SJCRH30 (cell line): ENCODE data around the gene FXYD3. TPM values are rescaled to one million over a fixed set of nuclear protein-coding genes. Genes with fewer than 3 reads are reported as not detected.

ENCODE experiments used
- DNase-seq, 2 experiments: peaks; one replicate each; pipeline ENCODE4 v3.0.0-alpha.2; 2015 to 2020
- H3K27ac ChIP-seq: fragments of 250-450 bp; sonication (Bioruptor Pico); 2 replicates; pipeline ENCODE4 v1.5.1; 2020; ENCODE audit warnings: mild to moderate bottlenecking, moderate library complexity
- H3K27me3 ChIP-seq: fragments of 250-450 bp; sonication (Bioruptor Pico); 2 replicates; pipeline ENCODE4 v1.5.1; 2020; ENCODE audit warnings: mild to moderate bottlenecking, moderate library complexity
- H3K36me3 ChIP-seq: fragments of 250-450 bp; sonication (Bioruptor Pico); 2 replicates; pipeline ENCODE4 v1.5.1; 2020; ENCODE audit warnings: mild to moderate bottlenecking, moderate library complexity
- H3K4me1 ChIP-seq: fragments of 250-450 bp; sonication (Bioruptor Pico); 2 replicates; pipeline ENCODE4 v1.5.1; 2020; ENCODE audit warnings: mild to moderate bottlenecking, moderate library complexity
- H3K4me3 ChIP-seq: fragments of 250-450 bp; sonication (Bioruptor Pico); 2 replicates; pipeline ENCODE4 v1.5.1; 2020; ENCODE audit warnings: mild to moderate bottlenecking, moderate library complexity
- H3K9me3 ChIP-seq: fragments of 250-450 bp; sonication (Bioruptor Pico); replicated peaks from 2 replicates; pipeline ENCODE4 v1.5.1; 2020; ENCODE audit warnings: mild to moderate bottlenecking, moderate library complexity
- total RNA-seq: library from RNA; depleted of rRNA; stranded (reverse); fragments of >200 nt; shearing (Covaris generic); gene quantifications from 2 replicates; pipeline ENCODE4 v1.2.3, GENCODE V29; 2014

Gene FXYD3
- total RNA-seq, 1 experiment from 2014 or later = not detected

GRCh38 chr19:35079826-35080225, 35.8 kb upstream of the FXYD3 start:
- Histone ChIP-seq H3K9me3 (no peaks in the 10 kb centered on the region), H3K27me3 (no peaks in the 10 kb centered on the region; the same call in none of the 2 replicates), H3K36me3 (no peaks in the 10 kb centered on the region), H3K4me3 (no peak overlapping the region), H3K4me1 (no peaks in the 10 kb centered on the region), H3K27ac (no peak overlapping the region)
- DNase-seq = no peak

- no peaks in the 10 kb centered on the region; the same call in 1 of the 2 replicates for H3K27me3 ChIP-seq
- no peak overlapping the region for H3K4me3 ChIP-seq
- DNase-seq = no peak
- H3K4me1 ChIP-seq = no peaks in the 10 kb centered on the region
- no peaks in the 10 kb centered on the region for H3K9me3 ChIP-seq
- no peak overlapping the region for H3K27ac ChIP-seq
- no peaks in the 10 kb centered on the region for H3K36me3 ChIP-seq
Measured at GRCh38 chr19:35080613-35081170, 34.9 kb upstream of the FXYD3 start.

GRCh38 chr19:35081201-35081600, 34.4 kb upstream of the FXYD3 start:
- Histone ChIP-seq H3K27me3 (no peaks in the 10 kb centered on the region; the same call in 1 of the 2 replicates), H3K36me3 (no peaks in the 10 kb centered on the region), H3K9me3 (no peaks in the 10 kb centered on the region), H3K27ac (no peak overlapping the region), H3K4me1 (no peaks in the 10 kb centered on the region), H3K4me3 (no peak overlapping the region)
- no peak for DNase-seq

- DNase-seq = no peak
- no peak overlapping the region for H3K27ac ChIP-seq
- no peak overlapping the region for H3K4me3 ChIP-seq
- no peaks in the 10 kb centered on the region for H3K27me3 ChIP-seq
- H3K4me1 ChIP-seq = peaks cover 7% of the 10 kb centered on the region; the same call in 1 of the 2 replicates
- no peaks in the 10 kb centered on the region for H3K9me3 ChIP-seq
- no peaks in the 10 kb centered on the region for H3K36me3 ChIP-seq
Measured at GRCh38 chr19:35083691-35084508, 31.7 kb upstream of the FXYD3 start.

GRCh38 chr19:35084509-35084762, 31.2 kb upstream of the FXYD3 start:
- H3K4me3 ChIP-seq = no peak overlapping the region
- H3K36me3 ChIP-seq = no peaks in the 10 kb centered on the region
- no peak overlapping the region for H3K27ac ChIP-seq
- peaks cover 9% of the 10 kb centered on the region; the same call in 1 of the 2 replicates for H3K4me1 ChIP-seq
- no peaks in the 10 kb centered on the region for H3K9me3 ChIP-seq
- no peaks in the 10 kb centered on the region for H3K27me3 ChIP-seq
- no peak for DNase-seq

- H3K4me1 ChIP-seq = peaks cover 9% of the 10 kb centered on the region; the same call in 1 of the 2 replicates
- H3K27me3 ChIP-seq = no peaks in the 10 kb centered on the region
- no peaks in the 10 kb centered on the region for H3K9me3 ChIP-seq
- no peak overlapping the region for H3K27ac ChIP-seq
- no peak overlapping the region for H3K4me3 ChIP-seq
- no peak for DNase-seq
- H3K36me3 ChIP-seq = no peaks in the 10 kb centered on the region
Measured at GRCh38 chr19:35085947-35086346, 29.7 kb upstream of the FXYD3 start.

GRCh38 chr19:35086455-35086854, 29.2 kb upstream of the FXYD3 start:
- no peak for DNase-seq

GRCh38 chr19:35087393-35087792, 28.2 kb upstream of the FXYD3 start:
- H3K27me3 ChIP-seq = no peaks in the 10 kb centered on the region
- no peak overlapping the region for H3K27ac ChIP-seq
- H3K4me1 ChIP-seq = peaks cover 9% of the 10 kb centered on the region; the same call in 1 of the 2 replicates
- no peak for DNase-seq
- H3K4me3 ChIP-seq = no peak overlapping the region
- H3K9me3 ChIP-seq = no peaks in the 10 kb centered on the region
- no peaks in the 10 kb centered on the region for H3K36me3 ChIP-seq

More at GRCh38 chr19:35086455-35086854, 29.2 kb upstream of the FXYD3 start:
- no peak overlapping the region for H3K27ac ChIP-seq
- H3K9me3 ChIP-seq = no peaks in the 10 kb centered on the region
- no peaks in the 10 kb centered on the region for H3K36me3 ChIP-seq
- peaks cover 9% of the 10 kb centered on the region; the same call in 1 of the 2 replicates for H3K4me1 ChIP-seq
- no peaks in the 10 kb centered on the region for H3K27me3 ChIP-seq
- no peak overlapping the region for H3K4me3 ChIP-seq

GRCh38 chr19:35088131-35088913, 27.3 kb upstream of the FXYD3 start:
- Histone ChIP-seq H3K9me3 (no peaks in the 10 kb centered on the region), H3K27ac (peak overlapping the region; percentile 7; the same call in 1 of the 2 replicates), H3K4me1 (peaks cover 9% of the 10 kb centered on the region; the same call in 1 of the 2 replicates), H3K36me3 (no peaks in the 10 kb centered on the region), H3K4me3 (no peak overlapping the region), H3K27me3 (no peaks in the 10 kb centered on the region)
- DNase-seq = peak; percentile 60 to 73

- DNase-seq = no peak
- H3K27me3 ChIP-seq = 0 out of 2 replicates have a peak, but pooled peaks cover 2% of the 10 kb centered on the region
- no peak overlapping the region for H3K4me3 ChIP-seq
- H3K4me1 ChIP-seq = peaks cover 9% of the 10 kb centered on the region; the same call in 1 of the 2 replicates
- H3K9me3 ChIP-seq = no peaks in the 10 kb centered on the region
- no peaks in the 10 kb centered on the region for H3K36me3 ChIP-seq
- H3K27ac ChIP-seq = no peak overlapping the region
Measured at GRCh38 chr19:35089554-35089953, 26.1 kb upstream of the FXYD3 start.

GRCh38 chr19:35090160-35090505, 25.5 kb upstream of the FXYD3 start:
- DNase-seq = no peak
- H3K4me1 ChIP-seq = peaks cover 9% of the 10 kb centered on the region; the same call in 1 of the 2 replicates
- no peaks in the 10 kb centered on the region for H3K9me3 ChIP-seq
- no peak overlapping the region for H3K27ac ChIP-seq
- no peak overlapping the region for H3K4me3 ChIP-seq
- 0 out of 2 replicates have a peak, but pooled peaks cover 2% of the 10 kb centered on the region for H3K27me3 ChIP-seq
- no peaks in the 10 kb centered on the region for H3K36me3 ChIP-seq

- DNase-seq = peak; percentile 45 to 76
- H3K4me3 ChIP-seq = no peak overlapping the region
- no peak overlapping the region for H3K27ac ChIP-seq
- H3K36me3 ChIP-seq = no peaks in the 10 kb centered on the region
- H3K27me3 ChIP-seq = 0 out of 2 replicates have a peak, but pooled peaks cover 2% of the 10 kb centered on the region
- H3K4me1 ChIP-seq = peaks cover 9% of the 10 kb centered on the region; the same call in 1 of the 2 replicates
- H3K9me3 ChIP-seq = no peaks in the 10 kb centered on the region
Measured at GRCh38 chr19:35090506-35091214, 25.0 kb upstream of the FXYD3 start.

GRCh38 chr19:35093430-35093829, 22.2 kb upstream of the FXYD3 start:
- H3K9me3 ChIP-seq = no peaks in the 10 kb centered on the region
- H3K27ac ChIP-seq = no peak overlapping the region
- no peaks in the 10 kb centered on the region for H3K36me3 ChIP-seq

GRCh38 chr19:35093941-35094647, 21.5 kb upstream of the FXYD3 start:
- Histone ChIP-seq H3K27me3 (0 out of 2 replicates have a peak, but pooled peaks cover 2% of the 10 kb centered on the region), H3K4me1 (no peaks in the 10 kb centered on the region; the same call in 1 of the 2 replicates), H3K9me3 (no peaks in the 10 kb centered on the region), H3K4me3 (no peak overlapping the region), H3K27ac (no peak overlapping the region), H3K36me3 (no peaks in the 10 kb centered on the region)
- DNase-seq = no peak

More at GRCh38 chr19:35093430-35093829, 22.2 kb upstream of the FXYD3 start:
- no peak for DNase-seq
- Histone ChIP-seq H3K27me3 (0 out of 2 replicates have a peak, but pooled peaks cover 2% of the 10 kb centered on the region), H3K4me1 (peaks cover 4% of the 10 kb centered on the region; the same call in 1 of the 2 replicates), H3K4me3 (no peak overlapping the region)
